Measurements from ENCODE around the gene FADS6.

FADS6 gene

GRCh38 chr17:74864866-74865395 lies 28.5 kb downstream of the FADS6 start:
- peak; percentile 58 for DNase-seq

GRCh38 chr17:74864297-74864865 lies 29.1 kb downstream of the FADS6 start:
- DNase-seq, result no peak

- no peak for DNase-seq
Measured at GRCh38 chr17:74863420-74864296, 29.8 kb downstream of the FADS6 start.

GRCh38 chr17:74862919-74863318 lies 30.5 kb downstream of the FADS6 start:
- DNase-seq, result no peak

GRCh38 chr17:74862108-74862901 lies 31.1 kb downstream of the FADS6 start:
- no peak for DNase-seq

- DNase-seq, result no peak
Measured at GRCh38 chr17:74861662-74862107, 31.7 kb downstream of the FADS6 start.

GRCh38 chr17:74860872-74861661 lies 32.4 kb downstream of the FADS6 start:
- no peak for DNase-seq

- DNase-seq, result no peak
Measured at GRCh38 chr17:74860229-74860871, 33.1 kb downstream of the FADS6 start.

GRCh38 chr17:74859459-74860228 lies 33.8 kb downstream of the FADS6 start, which contains the start of gene GRIN2C:
GRIN2C (minus strand) TSS chr17:74859885; CDS start chr17:74855092, 4,793 bp downstream.
- DNase-seq, result no peak

- no peak for DNase-seq
Measured at GRCh38 chr17:74858672-74859458, 34.6 kb downstream of the FADS6 start.

- no peak for DNase-seq
Measured at GRCh38 chr17:74857191-74857590, 36.2 kb downstream of the FADS6 start.

- DNase-seq, result no peak
Measured at GRCh38 chr17:74856112-74856511, 37.3 kb downstream of the FADS6 start.

- no peak for DNase-seq
Measured at GRCh38 chr17:74855323-74855722, 38.1 kb downstream of the FADS6 start.

GRCh38 chr17:74854792-74855191 lies 38.6 kb downstream of the FADS6 start:
- DNase-seq, result no peak

GRCh38 chr17:74853669-74854068 lies 39.8 kb downstream of the FADS6 start:
- no peak for DNase-seq

GRCh38 chr17:74853048-74853397 lies 40.4 kb downstream of the FADS6 start:
- no peak for DNase-seq

GRCh38 chr17:74852237-74853047 lies 41.0 kb downstream of the FADS6 start:
- no peak for DNase-seq

GRCh38 chr17:74851612-74852236 lies 41.7 kb downstream of the FADS6 start:
- DNase-seq, result no peak

GRCh38 chr17:74850914-74851313 lies 42.5 kb downstream of the FADS6 start:
- no peak for DNase-seq
